Measurements from ENCODE around the gene AP5S1. TPM values are rescaled to one million over a fixed set of nuclear protein-coding genes. Genes with fewer than 3 reads are reported as not detected.

AP5S1 gene
- total and polyA plus RNA-seq, 2 of the 13 experiments (the other 11 are each of a cell fraction or from before 2014, with no cell fraction given), result 7.9 to 23.2 TPM

DNA sequence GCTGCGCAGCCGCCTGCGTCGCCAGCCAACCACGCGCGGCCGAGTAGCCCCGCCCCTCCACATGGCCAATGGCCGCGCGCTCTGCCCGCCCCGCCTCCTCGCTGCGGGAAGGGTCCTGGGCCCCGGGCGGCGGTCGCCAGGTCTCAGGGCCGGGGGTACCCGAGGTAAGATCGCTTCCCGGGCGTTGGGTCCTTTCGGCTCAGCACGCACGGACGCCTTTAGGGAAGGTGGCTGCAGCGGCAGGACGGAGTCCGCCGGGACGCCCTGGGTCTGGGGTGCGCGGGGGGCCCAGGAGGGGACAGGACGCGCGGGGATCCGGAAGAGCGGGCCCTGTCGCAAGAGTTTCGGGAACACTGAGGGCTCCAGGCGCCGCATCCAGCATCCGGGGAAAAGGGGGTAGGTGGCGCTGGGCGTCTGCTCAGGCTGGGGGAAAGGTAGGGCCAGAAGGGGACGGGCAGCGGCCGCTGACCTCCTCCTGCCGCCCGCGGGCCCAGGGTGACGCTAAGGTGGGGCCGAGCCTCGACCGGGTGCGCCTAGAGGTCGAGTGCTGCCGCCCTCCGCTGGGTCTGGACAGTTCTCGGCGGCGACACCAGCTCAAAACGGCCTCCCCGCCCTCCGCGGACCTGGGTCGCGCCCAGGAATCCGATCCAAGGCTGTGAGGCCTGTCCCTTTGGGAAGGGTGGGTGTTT is 26.5 kb downstream of the AP5S1 start, which contains the start of gene MAVS (continued):
- TF ChIP-seq, protein P1, sequence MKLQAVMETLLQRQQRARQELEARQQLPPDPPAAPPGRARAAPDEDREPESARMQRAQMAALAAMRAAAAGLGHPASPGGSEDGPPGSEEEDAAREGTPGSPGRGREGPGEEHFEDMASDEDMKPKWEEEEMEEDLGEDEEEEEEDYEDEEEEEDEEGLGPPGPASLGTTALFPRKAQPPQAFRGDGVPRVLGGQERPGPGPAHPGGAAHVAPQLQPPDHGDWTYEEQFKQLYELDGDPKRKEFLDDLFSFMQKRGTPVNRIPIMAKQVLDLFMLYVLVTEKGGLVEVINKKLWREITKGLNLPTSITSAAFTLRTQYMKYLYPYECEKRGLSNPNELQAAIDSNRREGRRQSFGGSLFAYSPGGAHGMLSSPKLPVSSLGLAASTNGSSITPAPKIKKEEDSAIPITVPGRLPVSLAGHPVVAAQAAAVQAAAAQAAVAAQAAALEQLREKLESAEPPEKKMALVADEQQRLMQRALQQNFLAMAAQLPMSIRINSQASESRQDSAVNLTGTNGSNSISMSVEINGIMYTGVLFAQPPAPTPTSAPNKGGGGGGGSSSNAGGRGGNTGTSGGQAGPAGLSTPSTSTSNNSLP (IDR thresholded peaks at IDR 0.05; ENCODE audit: low read depth, low read length), result no peak; the same call in 1 of the 2 replicates
- TF ChIP-seq, protein P2, sequence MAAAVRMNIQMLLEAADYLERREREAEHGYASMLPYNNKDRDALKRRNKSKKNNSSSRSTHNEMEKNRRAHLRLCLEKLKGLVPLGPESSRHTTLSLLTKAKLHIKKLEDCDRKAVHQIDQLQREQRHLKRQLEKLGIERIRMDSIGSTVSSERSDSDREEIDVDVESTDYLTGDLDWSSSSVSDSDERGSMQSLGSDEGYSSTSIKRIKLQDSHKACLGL (CRISPR knock-in tag; IDR thresholded peaks at IDR 0.05), result peak; percentile 71
- TF ChIP-seq AGO2 (optimal IDR thresholded peaks at IDR 0.05; ENCODE audit: low read depth, low read length), result peak; percentile 95
- TF ChIP-seq ZNF33A (CRISPR knock-in tag; IDR thresholded peaks at IDR 0.05; ENCODE audit: borderline replicate concordance), result peak; percentile 74; the same call in 1 of the 2 replicates
- TF ChIP-seq CCAR2 (optimal IDR thresholded peaks at IDR 0.05; ENCODE audit: low read depth, low read length), result no peak
- TF ChIP-seq TBP (CRISPR knock-in tag; IDR thresholded peaks at IDR 0.05), result 0 out of 2 replicates have a peak, but pooled peaks have one; percentile 2
- TF ChIP-seq ZEB1 (IDR thresholded peaks at IDR 0.05; ENCODE audit: insufficient replicate concordance, low read depth), result peak; percentile 52
- no peak; the same call in 1 of the 2 replicates for TF ChIP-seq XBP1 (CRISPR knock-in tag; IDR thresholded peaks at IDR 0.05)
- no peak; the same call in none of the 2 replicates for TF ChIP-seq KLF12 (CRISPR knock-in tag; IDR thresholded peaks at IDR 0.05; ENCODE audit: borderline replicate concordance)
- peak; percentile 91; the same call in 1 of the 2 replicates for TF ChIP-seq ZNF670 (CRISPR knock-in tag; IDR thresholded peaks at IDR 0.05; ENCODE audit: borderline replicate concordance)
- peak; percentile 26 for TF ChIP-seq IKZF4 (CRISPR knock-in tag; IDR thresholded peaks at IDR 0.05; ENCODE audit: borderline replicate concordance, low read depth, not compliant biosample characterization)
- TF ChIP-seq ZNF138 (CRISPR knock-in tag; IDR thresholded peaks at IDR 0.05; ENCODE audit: low read depth), result 0 out of 2 replicates have a peak, but pooled peaks have one; percentile 46
- peak; percentile 9; the same call in 1 of the 2 replicates for TF ChIP-seq RFX3 (CRISPR knock-in tag; IDR thresholded peaks at IDR 0.05)
- TF ChIP-seq SIN3A (IDR thresholded peaks at IDR 0.05; ENCODE audit: borderline replicate concordance, low read depth, low read length), result peak; percentile 84; the same call in 1 of the 2 replicates
- TF ChIP-seq SALL2 (CRISPR knock-in tag; IDR thresholded peaks at IDR 0.05), result peak; percentile 89
- TF ChIP-seq, protein P3, sequence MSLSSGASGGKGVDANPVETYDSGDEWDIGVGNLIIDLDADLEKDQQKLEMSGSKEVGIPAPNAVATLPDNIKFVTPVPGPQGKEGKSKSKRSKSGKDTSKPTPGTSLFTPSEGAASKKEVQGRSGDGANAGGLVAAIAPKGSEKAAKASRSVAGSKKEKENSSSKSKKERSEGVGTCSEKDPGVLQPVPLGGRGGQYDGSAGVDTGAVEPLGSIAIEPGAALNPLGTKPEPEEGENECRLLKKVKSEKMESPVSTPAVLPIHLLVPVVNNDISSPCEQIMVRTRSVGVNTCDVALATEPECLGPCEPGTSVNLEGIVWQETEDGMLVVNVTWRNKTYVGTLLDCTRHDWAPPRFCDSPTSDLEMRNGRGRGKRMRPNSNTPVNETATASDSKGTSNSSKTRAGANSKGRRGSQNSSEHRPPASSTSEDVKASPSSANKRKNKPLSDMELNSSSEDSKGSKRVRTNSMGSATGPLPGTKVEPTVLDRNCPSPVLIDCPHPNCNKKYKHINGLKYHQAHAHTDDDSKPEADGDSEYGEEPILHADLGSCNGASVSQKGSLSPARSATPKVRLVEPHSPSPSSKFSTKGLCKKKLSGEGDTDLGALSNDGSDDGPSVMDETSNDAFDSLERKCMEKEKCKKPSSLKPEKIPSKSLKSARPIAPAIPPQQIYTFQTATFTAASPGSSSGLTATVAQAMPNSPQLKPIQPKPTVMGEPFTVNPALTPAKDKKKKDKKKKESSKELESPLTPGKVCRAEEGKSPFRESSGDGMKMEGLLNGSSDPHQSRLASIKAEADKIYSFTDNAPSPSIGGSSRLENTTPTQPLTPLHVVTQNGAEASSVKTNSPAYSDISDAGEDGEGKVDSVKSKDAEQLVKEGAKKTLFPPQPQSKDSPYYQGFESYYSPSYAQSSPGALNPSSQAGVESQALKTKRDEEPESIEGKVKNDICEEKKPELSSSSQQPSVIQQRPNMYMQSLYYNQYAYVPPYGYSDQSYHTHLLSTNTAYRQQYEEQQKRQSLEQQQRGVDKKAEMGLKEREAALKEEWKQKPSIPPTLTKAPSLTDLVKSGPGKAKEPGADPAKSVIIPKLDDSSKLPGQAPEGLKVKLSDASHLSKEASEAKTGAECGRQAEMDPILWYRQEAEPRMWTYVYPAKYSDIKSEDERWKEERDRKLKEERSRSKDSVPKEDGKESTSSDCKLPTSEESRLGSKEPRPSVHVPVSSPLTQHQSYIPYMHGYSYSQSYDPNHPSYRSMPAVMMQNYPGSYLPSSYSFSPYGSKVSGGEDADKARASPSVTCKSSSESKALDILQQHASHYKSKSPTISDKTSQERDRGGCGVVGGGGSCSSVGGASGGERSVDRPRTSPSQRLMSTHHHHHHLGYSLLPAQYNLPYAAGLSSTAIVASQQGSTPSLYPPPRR (CRISPR knock-in tag; IDR thresholded peaks at IDR 0.05; ENCODE audit: borderline replicate concordance), result no peak; the same call in 1 of the 2 replicates
- TF ChIP-seq, protein P4, sequence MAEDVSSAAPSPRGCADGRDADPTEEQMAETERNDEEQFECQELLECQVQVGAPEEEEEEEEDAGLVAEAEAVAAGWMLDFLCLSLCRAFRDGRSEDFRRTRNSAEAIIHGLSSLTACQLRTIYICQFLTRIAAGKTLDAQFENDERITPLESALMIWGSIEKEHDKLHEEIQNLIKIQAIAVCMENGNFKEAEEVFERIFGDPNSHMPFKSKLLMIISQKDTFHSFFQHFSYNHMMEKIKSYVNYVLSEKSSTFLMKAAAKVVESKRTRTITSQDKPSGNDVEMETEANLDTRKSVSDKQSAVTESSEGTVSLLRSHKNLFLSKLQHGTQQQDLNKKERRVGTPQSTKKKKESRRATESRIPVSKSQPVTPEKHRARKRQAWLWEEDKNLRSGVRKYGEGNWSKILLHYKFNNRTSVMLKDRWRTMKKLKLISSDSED (CRISPR knock-in tag; IDR thresholded peaks at IDR 0.05), result no peak
- peak; percentile 73 for TF ChIP-seq TBX2 (CRISPR knock-in tag; IDR thresholded peaks at IDR 0.05; ENCODE audit: borderline replicate concordance)
- TF ChIP-seq ZNF160 (CRISPR knock-in tag; IDR thresholded peaks at IDR 0.05), result peak; percentile 12; the same call in 1 of the 2 replicates
- TF ChIP-seq ZNF777 (CRISPR knock-in tag; IDR thresholded peaks at IDR 0.05), result peak; percentile 73
- no peak; the same call in 1 of the 2 replicates for TF ChIP-seq ZNF12 (CRISPR knock-in tag; IDR thresholded peaks at IDR 0.05)

All from HepG2 (cell line).